Measurements from ENCODE around the gene OSBP2.

- TF ChIP-seq, protein P1, sequence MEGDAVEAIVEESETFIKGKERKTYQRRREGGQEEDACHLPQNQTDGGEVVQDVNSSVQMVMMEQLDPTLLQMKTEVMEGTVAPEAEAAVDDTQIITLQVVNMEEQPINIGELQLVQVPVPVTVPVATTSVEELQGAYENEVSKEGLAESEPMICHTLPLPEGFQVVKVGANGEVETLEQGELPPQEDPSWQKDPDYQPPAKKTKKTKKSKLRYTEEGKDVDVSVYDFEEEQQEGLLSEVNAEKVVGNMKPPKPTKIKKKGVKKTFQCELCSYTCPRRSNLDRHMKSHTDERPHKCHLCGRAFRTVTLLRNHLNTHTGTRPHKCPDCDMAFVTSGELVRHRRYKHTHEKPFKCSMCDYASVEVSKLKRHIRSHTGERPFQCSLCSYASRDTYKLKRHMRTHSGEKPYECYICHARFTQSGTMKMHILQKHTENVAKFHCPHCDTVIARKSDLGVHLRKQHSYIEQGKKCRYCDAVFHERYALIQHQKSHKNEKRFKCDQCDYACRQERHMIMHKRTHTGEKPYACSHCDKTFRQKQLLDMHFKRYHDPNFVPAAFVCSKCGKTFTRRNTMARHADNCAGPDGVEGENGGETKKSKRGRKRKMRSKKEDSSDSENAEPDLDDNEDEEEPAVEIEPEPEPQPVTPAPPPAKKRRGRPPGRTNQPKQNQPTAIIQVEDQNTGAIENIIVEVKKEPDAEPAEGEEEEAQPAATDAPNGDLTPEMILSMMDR (IDR thresholded peaks at IDR 0.05), result no peak
- no peak for TF ChIP-seq POLR2A (IDR thresholded peaks at IDR 0.05)
- TF ChIP-seq EP300 (IDR thresholded peaks at IDR 0.05), result no peak
These were observed 87.9 kb downstream of the OSBP2 start for GRCh38 chr22:30782613-30783012.
